HT1080 (cell line): Measurements from ENCODE around the gene LRP2BP. TPM values are rescaled to one million over a fixed set of nuclear protein-coding genes. Genes with fewer than 3 reads are reported as not detected.

Experiments used
- DNase-seq: peaks from one replicate; pipeline ENCODE4 v3.0.0-alpha.2; 2015; ENCODE audit warnings: low read depth
- polyA plus RNA-seq, 2 experiments: library from polyadenylated mRNA; depleted of rRNA; stranded (reverse); fragments of >200 nt; gene quantifications; 2 replicates each; pipeline ENCODE4 v1.2.3, GENCODE V29; 2015
- total RNA-seq: library from RNA; depleted of rRNA; stranded (reverse); fragments of >200 nt; shearing (Covaris generic); gene quantifications from 2 replicates; pipeline ENCODE4 v1.2.3, GENCODE V29; 2014; rRNA removed

LRP2BP gene
- 0.08 and 0.13 TPM in 2 replicates for total RNA-seq
- polyA plus RNA-seq (2015; cell fraction: cytosol; rRNA removed) = 0.12 and 0.26 TPM in 2 replicates
- polyA plus RNA-seq (2015; cell fraction: nucleus; rRNA removed) = 1.6 and 2.9 TPM in 2 replicates

DNA sequence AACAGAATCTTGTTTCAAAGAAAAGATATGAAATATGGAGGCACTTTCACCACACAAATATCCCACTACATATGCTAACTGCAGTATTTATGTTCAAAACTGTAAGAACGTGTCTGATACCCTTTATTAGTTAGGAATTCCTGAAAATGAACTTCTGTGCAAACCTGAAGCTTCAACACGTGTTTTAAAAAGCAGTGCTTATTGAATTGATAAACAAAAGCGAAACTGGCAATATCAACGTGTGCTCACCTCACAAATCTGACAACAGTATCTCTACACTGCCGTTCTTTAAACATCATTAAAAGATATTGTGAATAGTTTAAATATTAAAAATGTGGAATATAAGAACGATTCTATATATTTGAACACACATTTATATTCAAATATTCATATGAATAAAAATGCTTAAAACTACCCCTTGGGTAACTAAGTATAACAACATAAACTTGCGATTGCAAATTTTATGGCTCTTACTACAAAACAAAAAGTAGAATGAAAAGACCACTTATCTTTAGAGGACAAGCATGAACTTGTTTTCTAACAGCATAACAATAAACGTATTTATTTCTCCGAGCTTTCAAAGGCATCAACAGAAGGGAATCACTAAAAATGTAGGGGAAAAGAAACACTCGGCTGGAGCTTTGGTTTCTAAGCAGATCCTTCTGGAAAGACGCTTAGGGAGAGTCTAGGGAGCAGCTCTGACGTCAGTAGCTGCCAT, at the start of gene LRP2BP:
Gene LRP2BP (minus strand): TSS at position 687 of the 718 bp plus-strand sequence. CDS start 17,738 bp downstream, outside the sequence.
- DNase-seq = no peak

DNA sequence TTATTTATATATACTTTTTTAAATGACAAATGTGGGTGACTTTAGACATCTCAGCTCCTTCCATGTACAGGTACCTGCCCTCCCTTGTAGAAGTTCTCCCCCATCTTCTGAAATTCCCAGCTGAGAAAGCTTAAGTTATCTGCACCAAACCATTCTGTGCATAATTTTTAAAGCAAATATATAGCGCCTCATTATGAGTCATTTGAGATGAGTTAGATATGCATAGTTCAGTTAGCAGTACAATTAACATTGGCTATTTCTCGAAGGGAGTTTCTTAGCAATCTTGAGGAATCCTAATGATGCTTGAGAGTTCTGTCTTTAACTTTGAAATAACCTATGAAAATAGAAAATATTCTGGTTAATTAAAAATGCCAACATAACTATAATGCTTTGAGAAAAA, 49.5 kb upstream of the LRP2BP start:
- no peak for DNase-seq

- DNase-seq = no peak
These were observed 45.8 kb upstream of the LRP2BP start for GRCh38 chr4:185441479-185441878.

- no peak for DNase-seq
These were observed 42.1 kb upstream of the LRP2BP start for GRCh38 chr4:185437809-185438208.

- DNase-seq = no peak
These were observed 39.7 kb upstream of the LRP2BP start for GRCh38 chr4:185435466-185435865.

GRCh38 chr4:185429660-185430059, 33.9 kb upstream of the LRP2BP start:
- DNase-seq = no peak

DNA sequence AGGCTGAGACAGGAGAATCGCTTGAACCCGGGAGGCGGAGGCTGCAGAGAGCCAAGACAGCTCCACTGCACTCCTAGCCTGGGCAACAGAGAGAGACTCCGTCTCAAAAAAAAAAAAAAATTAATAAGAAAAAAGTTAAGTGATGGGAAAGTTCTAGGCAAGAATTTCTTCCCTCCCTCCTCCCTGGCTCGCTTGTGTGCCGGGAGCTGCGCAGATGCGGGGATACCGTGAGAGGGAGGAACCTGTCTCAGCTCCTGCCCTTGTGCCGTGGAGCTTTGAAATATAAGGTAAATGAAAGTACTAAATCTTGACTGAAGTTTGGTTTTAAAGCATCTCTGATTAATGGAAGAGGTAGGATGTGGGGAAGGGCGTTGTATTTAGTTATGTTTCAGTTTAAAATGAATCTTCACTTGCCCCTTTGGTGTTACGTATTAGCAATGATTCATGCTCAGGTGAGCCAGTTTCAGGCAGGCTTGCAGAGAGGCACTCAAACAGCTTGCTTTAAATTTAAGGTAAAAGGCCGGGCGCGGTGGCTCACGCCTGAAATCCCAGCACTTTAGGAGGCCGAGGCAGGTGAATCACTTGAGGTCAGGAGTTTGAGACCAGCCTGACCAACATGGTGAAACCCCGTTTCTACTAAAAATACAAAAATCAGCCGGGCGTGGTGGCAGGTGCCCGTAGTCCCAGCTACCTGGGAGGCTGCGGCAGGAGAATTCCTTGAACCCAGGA, 31.4 kb upstream of the LRP2BP start:
- DNase-seq = no peak

GRCh38 chr4:185425647-185426352, 30.1 kb upstream of the LRP2BP start, which contains the start of gene UFSP2:
TSS of gene UFSP2 (minus strand) at chr4:185425964. CDS start at chr4:185425868, 96 bp downstream.
- DNase-seq = peak; percentile 78

DNA sequence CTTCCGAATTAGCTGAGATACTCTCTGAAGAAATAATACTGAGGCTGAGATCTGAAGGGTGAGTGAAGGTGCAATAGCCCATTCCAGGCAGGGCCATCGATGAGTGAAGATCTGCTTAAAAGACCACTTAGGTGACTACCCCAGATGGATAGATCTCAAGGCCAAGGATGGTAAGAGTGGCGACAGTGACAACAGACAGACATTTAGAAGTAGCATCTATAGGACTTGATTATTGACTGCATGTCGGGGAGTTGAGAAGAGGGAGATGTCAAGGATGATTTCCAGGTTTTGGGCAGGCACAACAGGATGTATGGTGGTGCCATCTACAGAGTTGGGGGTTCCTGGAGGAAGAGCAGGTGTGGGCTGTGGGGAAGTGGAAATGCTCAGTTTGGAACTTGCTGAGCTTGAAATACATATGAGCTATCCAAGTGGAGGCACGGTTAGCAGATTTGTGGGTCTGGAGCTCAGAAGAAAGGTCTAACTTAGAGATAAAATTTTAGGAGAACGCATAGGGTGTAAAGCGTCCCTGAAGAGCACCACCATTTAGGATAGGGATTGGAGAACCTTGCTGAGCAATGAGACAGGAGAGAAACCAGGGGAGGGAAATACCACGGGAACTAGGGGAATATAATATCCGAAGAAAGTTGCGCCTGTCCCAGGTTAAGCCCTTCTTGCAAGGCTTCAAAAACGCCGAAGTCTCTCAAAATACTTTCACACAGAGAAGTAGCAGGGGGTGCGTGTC, 29.4 kb upstream of the LRP2BP start:
- DNase-seq = no peak

- peak; percentile 7 for DNase-seq
These were observed 25.8 kb upstream of the LRP2BP start for GRCh38 chr4:185421366-185422124.

DNA sequence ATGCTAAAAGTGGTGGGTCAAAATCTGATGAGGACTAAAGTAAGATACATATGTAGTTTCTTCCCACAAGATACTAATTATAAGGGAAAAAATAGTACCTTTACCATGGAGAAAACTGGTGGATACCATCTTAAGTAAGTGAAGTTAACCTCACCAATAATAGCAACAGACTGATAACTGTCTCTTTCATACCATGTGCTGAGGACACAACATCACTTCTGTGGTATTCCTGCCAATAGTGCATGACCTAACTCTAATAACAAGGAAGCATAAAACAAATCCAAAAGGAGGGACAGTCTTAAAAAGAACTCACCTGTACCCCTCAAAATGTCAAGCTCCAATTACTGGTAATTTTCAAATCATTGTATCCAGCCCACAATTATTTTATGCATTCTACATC, 21.2 kb upstream of the LRP2BP start:
- no peak for DNase-seq

DNA sequence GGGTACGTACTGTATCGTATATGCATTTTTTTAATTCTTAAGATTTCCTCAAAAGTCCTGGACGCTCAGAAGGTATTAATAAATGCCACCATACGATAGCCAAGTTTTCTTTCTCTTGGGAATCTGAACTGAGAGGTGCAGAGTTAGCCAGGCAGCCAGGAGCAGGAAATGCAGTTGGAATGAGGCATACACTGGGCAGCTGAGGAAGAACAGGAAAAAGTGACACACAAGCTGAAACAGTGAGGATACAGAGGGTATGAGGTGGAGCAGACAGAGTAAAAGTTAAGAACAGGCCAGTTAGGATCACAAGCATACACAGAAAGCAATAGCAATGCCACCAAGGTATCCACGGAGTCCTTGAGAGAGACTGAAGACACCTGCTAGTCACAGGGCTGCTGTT, 16.7 kb upstream of the LRP2BP start:
- peak; percentile 59 for DNase-seq

DNA sequence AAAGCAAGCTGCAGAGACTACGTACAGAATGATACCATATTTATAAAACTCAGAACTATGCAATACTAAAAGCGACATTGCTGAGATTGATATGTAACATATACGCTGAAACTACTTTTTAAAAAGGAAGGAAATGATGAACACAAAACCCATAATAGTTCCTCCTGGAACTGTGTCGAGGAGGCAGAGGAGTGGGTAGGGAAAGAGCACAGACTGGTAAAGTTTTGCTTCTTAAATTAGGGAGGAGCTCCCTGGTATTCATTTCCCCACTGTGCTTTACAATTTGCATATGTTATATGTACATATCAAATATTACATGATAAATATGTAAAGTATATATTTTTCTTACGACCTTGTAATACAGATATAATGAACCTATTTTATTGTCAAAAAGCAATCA, 16.1 kb upstream of the LRP2BP start:
- DNase-seq = no peak

DNA sequence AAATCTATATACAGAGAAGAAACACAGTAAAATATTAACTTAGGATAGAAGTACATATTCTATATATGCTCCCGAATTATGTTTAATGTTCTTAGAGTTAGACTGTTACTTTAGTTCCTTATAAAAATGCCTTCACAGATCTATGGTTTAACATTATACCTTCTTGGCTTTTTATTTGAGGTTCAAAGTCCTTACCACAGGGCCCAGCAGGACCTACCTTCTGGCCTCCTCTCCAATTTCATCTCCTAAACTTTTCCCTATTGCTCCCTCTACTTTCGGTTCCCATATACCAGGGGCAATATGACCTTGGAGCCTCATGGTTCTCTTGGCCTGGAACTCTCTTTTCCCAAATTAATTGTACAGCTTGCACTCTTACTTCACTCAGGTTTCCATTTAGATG, 12.7 kb upstream of the LRP2BP start:
- DNase-seq = no peak

DNA sequence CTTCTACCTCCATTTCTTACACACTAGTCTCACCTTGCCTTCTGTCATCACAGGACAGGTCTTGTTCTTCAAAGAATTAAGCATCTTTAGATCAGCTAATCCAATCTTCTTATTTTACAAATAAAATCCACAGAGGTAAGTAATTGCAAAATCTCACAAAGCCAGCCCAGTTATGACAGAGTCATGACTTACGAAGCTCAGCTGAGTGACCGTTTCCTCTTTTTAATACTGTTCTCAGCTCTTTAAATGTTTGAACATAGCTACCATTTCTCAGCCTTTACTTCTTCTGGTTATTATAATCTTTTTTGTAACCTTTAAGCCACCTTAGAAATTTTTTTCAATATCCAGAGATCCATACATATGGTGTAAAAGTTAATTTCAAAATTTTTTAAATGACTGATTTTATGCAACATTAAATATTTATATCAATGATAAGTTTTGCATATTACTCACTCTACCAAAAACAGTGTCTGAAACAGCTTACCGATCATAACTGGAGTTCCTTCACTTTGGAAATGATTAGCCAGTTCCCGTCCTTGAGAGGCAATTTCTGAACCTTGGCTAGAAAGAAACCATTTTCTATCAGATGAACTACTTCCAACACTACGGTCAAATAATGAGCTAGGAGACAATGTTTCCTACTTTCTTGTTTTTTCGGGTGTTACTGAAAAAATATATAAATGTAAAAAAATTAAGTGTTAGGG, 9.7 kb upstream of the LRP2BP start:
- no peak for DNase-seq

DNA sequence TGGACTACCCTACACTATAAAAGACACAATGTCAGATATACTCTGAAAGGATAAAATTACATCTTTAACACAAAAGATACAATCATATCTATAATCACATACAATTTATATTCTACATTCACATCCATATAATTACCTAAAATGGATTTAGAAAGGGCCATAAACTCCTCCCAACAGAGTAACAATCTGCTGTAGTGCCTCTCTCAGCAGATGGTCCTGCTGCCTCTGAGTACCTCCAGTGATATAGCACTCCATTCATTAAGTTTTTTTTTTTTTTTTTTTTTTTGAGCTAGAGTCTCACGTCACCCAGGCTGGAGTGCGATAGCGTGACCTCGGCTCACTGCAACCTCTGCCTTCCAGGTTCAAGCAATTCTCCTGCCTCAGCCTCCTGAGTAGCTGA, 8.3 kb upstream of the LRP2BP start:
- DNase-seq = no peak

- DNase-seq = no peak
These were observed 3.7 kb upstream of the LRP2BP start for GRCh38 chr4:185399466-185399865.

DNA sequence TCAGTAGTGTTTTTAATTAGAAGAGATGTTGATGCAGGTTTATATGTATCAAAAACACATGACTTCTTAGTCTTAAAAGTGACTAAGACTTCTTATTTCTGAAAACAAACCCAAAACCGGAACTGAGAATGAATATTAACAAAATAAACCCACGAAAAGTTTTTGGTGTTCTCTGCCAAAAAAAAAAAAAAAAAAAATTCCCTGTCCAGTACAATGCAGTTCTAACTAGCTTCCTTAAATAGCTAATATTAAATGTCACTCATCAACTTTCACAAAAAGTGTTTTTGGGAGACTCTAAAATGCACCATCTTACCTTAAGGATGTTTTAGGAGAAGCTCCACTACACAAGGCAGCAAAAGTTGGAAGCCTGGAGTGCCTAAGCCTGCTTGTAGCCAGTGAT, 2.9 kb upstream of the LRP2BP start:
- no peak for DNase-seq

DNA sequence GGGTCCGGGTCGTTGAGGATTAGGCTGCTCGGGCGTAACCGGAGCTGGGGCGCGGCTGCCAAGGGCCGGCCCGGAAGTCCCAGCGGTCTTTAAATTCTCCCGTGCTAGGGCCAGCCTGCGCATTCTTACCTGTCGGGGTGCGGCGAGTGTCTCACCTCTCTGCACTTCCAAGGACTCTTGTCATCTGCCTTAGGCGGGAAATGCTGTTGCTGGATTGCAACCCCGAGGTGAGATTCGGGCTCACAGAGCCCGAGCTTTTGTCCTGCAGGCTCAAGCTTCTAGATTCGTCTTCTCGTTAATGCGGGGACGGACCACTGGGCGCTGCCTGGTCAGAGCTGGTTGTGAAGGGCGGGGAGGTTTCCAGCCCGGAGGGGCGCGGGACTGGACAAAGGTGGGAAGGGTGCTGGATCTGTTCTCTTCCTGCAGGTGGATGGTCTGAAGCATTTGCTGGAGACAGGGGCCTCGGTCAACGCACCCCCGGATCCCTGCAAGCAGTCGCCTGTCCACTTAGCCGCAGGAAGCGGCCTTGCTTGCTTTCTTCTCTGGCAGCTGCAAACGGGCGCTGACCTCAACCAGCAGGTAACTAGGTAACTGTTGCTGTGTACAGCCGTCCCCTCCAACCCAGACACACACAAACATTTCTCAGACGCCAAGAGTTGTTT, 1.1 kb upstream of the LRP2BP start, which contains the start of gene ANKRD37:
Gene ANKRD37 (plus strand): TSS at position 118 of the 662 bp plus-strand sequence. CDS start 83 bp downstream, at position 201.
- DNase-seq = peak; percentile 47
